Fibroblast of skin of back (primary cell): ENCODE results near the gene DNASE2B.

Source experiments
- DNase-seq: peaks from one replicate; pipeline ENCODE4 v3.0.0-alpha.2; 2013

DNASE2B gene

DNA sequence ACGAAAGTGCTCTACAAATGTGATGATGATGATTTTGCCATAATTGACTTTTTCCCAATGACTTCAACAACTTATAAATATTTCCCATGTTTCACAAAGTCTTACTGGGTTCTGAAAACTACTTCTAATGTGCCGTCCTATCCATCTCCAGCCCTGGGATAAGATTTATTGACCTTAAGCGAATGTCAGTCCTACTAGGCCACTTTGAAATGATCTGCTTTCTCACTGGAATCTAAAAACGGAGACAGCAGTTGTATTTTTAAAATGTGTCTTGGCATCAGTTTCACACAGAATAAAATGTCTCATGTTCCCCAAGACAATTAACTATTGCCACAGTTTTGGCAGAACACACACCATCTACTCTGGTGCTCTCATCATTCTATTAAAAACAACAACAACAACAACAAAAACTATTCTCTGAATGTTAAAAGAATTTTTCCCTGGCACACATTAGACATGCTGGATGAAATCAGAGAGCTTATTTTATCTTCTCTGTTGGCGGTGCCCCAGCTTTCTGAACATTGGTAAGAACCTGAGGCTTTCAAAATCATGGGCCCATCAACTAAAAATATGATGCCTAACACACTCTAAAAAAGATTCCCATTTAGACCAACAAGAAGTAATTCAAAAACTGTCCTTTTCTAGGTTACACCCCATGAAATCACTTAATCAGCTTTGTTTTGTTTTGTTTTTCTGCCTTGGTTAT is 23.1 kb upstream of the DNASE2B start:
- DNase-seq = no peak

DNA sequence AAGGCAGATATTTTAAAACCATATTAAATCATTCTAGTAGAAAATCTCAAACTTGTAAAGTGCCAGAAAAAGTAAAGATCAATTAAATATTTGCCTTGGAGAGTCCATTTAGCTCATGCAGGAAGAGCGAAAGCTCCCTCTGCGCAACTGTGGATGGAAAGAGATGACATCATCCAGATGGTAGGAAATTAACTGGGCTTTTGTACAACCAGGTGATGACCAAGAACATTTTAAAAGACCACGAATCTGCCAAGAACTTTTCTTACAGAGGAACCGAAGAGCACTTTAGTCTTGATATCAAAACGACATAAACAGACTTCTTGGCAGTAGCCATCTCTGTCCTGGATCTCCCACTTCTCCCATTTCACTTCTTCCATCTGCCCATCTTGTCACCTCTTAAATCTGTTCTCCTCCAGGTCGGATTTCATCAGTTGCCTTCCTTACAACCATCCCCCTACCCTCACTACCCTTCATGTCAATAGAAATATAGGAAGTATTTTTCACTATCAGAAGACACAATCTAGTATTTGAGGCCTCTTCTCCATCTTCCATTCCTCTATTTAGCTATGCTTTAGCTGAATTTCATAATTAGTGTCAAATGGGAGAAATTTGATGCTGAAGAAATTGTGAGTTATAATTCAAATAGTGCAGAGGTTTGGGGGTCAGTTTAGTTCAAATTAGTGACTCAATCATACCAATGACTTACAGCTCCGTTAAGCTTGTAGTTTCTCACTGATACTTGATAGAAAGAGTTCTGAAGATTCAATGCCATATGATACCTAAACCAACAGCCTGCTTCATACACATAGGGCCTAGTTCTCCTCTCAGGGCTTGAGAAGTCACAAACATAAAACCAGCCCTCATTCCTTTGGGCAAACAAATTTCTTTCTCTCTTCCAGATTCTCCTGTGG is 22.0 kb upstream of the DNASE2B start:
- DNase-seq = no peak

DNA sequence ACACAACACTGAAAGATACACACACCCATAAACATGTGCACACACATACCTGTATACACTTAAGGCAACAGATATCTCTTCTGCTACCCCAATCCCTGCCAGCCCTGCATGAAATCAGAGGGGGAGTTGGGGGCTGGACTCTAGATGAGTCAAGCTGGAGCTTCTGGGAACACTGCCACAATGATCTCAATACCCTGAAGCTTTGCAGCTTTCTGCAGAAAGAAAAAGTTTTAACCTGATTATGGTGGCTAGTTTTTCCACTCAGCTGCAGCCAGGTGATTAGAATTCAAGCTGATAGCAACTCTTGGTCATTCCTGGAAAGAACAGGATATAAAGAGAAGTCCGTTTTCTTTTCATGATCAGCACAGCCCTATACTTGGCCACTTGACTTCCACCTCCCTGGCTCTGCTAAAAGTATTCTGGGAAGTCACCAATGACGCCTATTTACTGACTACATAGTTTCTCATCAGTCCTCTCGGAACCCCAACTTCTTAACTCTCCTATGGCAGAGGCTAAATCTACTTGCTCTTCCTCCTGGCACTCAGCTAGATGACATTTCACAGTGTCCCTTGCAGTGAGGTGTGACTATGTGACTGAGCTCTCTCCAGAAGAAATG is 20.7 kb upstream of the DNASE2B start:
- peak; percentile 53 for DNase-seq

DNA sequence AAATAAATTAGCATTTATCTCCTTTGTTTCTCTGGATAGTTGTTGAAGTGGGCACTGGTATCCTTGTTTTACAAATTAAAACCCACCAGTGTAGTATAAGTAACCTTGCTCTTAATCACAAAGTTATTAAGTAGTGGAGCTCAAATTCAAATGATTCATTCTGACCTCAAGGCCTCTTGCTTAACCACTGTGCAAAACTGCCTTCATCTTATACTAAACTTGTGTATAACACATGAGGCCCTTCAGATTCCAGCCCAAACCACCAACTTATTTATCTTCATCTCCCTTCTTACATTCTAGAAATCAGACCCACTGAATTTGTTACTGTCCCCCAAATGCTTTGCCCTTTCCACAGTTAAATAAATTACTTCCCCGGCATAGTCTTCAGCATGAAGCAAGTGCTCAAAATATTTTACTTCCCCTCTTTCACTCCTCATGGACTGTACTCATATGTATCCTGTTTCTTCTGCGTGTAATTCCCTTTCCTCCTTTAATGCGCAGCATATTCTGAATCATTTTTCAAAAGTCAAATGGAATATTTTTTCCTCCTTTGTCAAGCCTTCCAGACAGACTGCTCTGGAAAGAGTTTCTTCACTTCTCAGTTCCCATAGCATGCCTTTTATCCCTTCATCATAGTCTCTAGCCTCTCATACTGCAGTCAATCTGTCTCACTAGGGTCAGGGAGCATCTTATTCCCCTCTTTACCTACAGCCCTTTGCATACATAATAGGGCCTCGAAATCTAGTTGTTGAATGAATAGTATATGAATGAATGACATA is 19.0 kb upstream of the DNASE2B start:
- DNase-seq = peak; percentile 21

DNA sequence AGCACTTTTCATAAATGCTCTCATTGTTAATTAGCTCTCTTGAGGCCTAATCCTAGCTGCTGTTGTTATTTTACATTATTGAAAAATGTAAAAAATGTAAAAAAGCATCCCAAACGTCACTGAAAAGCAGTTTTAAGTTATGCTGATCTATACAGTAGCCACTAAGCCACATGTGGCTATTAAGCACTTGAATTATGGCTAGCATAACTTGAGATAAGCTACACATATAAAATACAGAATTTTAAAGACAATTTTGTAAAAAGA is 18.4 kb upstream of the DNASE2B start:
- peak; percentile 6 for DNase-seq

DNA sequence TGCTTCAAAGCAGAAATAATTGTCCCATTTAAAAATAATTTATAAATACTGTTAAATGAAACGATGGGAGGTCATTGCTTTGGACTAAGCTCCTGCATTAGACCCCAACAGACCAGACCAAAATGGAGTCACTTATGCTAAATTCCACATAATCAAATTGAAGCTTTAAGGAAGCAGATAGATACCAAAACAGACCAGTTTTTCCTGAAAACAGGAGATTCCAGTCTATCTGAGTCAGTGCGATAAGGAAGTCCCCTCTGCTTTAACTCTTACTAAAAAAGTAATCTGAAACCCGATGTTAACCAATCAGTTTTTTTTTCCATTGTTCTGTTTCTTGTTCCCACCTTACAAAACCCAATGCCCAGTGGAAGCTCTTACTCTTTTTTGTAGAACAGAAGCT is 16.2 kb upstream of the DNASE2B start:
- DNase-seq = peak; percentile 25

DNA sequence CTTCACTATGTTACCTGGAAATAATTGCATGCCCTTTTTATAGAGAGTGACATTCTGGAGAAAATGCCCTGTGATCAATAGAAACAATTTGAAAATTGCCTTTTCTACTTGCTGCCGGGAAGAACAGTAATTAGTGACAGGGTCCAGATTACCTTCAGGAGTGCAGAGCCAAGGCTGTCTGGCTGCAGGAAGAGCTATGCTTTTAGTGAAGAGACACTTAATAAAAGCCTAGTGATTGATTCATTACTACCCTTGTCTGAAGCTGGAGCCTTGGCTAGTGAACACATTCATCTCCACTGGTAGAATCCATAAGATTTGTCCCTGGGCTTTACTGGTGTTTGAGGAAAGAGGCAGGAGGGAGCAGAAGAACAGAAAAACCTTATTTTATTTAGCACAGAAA is 12.9 kb upstream of the DNASE2B start:
- no peak for DNase-seq

DNA sequence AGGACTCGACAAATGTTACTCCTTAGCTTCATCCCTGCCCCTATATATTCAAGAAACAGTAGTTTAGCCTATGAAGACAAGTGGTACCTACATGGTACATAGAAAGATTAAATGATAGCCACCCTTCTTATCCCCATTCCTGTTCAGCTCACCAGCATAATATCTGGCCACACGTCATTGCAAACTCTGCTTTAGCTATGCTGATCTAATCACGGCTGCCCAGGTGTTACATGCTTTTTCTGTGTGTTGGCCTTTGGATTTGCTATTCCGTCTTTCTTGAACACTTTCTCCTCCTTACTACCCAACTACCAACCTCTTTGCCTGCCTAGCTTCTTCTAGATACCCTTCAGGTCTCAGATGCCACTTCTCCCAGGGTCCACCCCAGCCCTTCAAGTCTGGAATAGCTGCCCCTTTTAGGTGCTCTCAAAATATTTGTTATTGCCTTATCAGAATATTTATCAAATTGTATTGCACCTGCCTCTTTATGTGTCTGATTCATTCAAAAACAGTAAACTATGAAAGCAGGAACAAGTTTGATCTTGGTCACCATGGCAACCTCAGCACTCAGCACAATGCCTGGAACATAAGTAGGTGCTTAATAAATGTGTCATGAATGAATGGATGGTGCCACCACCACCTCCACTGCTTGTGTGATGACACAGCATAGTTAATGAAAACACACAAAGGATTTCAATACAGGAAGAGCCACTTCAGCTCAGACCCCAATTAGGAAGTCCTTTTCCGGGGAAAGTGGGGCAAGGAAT is 11.4 kb upstream of the DNASE2B start:
- DNase-seq = peak; percentile 7

DNA sequence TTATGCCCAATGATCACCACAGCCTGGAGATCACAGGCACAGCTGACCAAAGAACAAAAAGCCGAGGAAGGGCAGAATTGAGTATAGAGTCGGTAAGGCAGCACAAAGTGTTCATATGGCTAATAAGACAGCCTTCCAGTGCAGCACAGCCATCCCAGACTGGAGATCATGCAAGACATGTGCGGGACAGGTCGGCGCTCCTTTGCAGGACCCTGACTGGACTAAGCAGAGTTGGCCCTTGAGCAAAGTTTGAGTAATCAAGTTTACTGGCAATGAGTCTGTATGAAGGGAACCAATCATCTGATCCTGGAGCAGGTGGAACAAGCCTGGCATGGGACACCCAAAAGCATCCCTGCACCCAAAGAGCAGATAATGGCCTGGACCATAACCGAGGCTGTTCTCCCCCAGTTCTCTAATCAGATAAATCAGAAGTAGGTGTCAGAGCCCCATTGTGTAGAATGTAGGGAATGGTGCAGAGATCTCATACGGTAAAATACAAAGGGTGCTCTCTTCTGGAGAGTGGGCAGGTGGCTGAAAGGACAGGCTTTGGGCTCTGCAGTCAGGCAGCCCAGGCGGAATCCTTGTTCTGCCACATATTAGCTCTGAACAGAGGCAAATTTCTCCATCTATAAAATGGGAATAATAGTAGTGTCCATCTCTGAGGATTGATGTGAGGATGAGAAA is 10.7 kb upstream of the DNASE2B start:
- peak; percentile 12 for DNase-seq

DNA sequence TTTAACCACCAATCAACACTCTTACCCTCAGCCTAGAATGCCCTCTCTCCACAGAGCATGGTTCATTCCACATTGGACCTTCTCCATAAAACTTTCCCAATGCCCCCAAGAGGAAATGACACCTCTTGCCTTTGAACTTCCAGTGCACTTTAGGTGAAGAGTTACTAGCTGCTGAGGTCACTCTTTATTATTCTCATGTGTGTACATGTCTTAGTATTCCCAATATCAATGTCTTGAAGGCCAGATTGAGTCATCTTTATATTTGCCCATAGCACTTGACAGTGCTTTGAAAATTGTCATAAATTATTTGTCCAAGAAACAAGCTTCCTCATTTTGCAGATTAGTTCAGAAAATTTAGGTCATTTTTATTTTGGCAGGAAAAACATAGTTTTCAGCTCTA is 8.1 kb upstream of the DNASE2B start:
- no peak for DNase-seq

DNA sequence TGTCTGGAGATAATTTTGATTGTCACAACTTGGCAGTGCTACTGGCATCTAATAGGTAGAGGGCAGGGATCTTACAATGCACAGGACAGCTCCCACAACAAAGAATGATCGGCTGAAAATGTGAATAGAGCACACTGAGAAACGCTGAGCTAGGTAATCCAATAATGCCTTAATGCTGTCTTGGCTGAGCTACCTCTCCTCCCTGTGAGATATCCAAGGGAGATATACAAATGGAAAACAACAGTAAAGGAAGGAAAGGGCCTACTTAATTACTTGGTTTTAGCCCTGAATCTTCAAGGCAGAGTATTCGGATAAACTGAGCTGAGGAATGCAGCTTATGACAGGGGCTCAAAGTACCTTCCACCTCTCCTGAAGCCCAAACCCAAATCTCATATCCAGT is 2.9 kb downstream of the DNASE2B start:
- DNase-seq = no peak

DNA sequence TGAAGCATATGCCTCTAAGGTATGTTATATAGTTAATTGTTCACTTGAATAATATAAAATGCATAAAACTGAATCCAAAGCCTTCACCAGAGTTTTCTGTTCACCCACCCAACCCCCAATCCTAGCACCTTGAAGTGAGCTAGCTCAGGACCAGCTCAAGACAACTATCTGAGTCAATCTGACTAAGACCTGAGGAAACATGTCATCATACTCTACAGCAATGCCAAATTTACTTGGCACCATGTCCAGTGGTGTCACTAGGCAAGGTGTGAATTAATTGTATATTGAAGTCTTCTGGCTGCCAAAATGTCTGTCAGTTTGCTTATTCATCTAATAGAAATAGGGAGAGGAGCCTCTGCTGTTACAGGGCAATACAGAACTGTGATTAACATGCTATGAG is 3.8 kb downstream of the DNASE2B start:
- no peak for DNase-seq

DNA sequence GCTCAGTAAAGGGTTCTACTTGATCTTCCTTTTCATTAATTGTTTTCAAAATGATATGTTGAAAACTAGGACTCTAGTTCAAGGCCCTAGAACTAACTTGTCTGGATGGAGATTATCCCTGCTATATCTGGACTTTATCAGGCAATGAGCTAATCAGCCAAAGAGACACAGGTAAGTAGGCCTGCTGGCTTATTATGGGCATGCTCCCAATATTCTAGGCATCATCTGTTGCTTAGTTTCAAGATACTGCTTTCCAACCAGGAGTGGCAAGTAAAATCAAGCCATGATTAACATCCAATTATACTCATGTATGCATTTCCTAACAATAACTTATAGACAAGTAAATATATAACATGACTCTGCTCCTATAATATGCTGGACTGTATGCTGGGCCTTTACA is 4.2 kb downstream of the DNASE2B start:
- no peak for DNase-seq

DNA sequence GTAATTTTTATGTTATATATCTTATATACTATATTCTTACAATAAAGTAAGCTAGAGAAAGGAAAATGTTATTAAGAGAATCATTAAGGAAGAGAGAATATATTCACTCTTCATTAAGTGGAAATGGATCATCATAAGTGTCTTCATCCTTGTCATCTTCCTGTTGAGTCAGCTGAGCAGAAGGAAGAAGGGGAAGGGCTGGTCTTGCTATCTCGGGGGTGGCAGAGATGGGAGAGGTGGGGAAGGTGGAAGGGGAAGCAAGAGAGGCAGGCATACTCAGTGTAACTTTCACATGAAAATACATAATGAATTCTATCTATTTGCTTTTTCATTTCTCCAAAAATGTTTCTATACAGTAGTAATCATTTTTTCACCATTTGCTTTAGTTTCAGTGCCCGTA is 5.1 kb downstream of the DNASE2B start:
- no peak for DNase-seq

DNA sequence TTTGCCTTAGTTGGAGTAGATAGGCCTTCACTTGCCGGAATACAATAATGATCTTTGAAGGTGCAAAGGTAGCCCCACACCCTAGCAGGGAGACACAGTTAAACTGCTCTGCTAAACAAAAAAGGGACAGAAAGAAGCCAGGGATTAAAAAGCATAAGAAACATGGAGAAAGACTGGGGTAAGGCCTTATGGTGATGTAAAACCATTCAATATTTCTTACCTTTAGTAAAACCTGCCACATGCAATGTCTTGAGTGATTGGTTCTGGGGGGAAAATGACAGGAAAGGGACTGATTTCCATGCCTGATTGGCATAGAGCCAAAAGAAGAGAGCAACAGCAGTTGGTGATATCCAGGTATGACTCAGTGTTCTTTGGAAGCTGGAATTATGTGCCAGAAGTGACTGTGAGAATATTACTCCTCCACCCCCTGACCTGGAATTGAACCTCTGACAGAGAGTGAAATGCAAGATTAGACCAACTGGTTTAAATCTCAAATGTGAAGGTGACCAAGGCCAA is 8.1 kb downstream of the DNASE2B start:
- peak; percentile 15 for DNase-seq

DNA sequence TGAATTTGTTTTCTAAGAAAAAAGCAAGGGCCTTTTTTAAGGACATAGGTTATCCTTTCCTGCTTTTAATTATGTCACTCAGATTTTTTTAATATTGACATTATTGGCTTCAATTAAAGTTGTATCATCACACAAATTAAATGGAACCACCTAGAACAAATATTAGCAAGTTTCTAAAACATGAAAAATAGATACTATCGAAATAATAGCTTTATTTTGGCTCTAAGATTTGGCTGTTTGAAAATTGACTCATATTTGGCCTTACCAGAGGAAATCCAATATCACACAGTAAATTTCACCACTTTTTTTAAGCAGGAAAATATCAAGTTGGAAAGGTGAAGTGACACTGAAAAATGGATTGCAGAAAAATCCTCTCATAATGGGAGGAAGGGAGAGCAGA is 9.2 kb downstream of the DNASE2B start:
- DNase-seq = no peak

DNA sequence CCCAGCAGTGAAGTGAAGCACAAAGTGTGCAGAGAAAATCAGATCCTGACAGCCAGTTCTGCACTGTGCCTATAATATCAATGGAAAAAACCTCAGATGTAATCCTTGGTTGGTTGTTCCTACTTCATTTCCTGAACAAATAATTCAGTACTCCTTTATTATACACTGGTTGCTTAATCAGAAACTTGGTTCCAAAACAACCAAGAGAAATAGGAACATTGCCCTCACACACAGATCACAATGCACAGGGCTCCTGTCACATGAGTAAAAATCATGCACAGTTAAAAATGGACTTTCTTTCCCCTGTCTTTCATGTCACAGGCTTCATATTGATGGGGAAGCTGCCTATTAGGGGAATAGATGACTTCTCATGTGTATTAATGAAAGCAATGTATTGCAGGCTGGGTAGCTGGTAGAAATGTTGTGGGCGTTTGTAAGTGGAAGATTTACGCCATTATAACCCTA is 9.7 kb downstream of the DNASE2B start:
- DNase-seq = no peak

DNA sequence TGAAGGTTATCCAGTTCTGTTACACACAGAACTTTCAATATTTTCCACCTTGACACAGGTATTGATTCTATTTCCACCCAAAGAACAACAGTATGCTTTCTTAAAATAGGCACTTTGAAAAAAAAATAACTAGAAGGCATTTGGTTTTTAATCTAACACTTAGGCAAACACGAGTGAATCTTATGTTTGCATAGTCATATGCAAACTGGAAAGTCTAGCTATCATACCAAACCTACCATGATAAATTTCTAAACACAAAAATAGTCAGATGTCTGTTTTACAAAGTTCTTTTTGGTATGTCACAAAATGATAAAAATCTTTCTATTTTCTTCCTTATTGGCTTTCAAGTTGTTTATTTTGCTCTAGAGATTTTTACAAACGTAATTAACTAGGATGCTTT is 11.6 kb downstream of the DNASE2B start:
- DNase-seq = no peak

DNA sequence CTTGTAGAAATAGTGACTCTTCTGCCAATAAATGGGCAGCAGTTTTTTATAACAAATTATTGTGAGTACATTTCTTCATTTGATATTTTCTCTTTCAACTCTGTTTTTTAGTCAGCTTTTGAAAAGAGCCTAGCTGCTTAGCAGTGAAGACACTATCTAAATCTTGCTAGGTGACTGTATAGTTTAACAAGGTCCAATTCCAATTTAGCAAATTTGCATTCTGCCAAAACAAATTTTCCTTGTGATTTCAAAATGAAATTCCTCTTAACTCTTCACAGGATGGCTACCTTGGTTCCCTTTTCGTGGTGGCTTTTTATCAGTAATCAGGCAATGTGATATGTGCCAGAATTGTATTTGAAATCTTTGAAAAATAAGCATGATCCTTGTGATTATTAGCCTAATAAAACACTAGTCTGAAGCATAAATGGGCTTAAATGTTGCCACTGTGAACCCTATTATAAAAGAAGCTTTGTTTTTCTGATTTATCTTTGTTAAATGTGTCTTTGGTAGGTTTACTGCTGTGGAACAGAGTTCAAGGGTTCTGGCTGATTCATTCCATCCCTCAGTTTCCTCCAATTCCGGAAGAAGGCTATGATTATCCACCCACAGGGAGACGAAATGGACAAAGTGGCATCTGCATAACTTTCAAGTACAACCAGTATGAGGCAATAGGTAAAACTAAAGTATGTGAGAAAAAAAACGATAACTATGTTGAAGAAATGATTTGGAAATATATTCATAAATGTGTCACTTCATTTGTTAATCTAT is 12.2 kb downstream of the DNASE2B start:
- DNase-seq = no peak

DNA sequence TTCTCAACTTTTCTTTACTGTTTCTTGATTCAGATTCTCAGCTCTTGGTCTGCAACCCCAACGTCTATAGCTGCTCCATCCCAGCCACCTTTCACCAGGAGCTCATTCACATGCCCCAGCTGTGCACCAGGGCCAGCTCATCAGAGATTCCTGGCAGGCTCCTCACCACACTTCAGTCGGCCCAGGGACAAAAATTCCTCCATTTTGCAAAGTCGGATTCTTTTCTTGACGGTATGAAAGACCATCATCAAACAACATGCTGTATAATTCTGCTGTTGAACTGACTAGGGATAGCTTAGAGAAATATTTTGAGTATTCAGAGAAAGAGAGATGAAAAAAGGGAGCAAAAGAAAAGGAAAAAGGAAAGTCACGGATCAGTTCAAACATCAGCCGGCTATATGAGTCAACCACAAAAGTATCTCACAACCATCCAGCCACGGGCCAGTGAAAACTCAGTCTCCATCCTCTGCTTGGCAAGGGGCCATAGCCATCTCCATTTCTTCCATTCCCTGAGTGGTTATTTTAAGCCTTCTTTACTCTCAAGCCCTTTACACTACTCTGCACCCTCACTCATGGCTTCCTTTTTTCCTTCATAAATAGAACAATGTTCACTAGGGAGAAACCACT is 14.1 kb downstream of the DNASE2B start:
- peak; percentile 75 for DNase-seq
